ENCODE data around the gene RCC2.

Gene RCC2

DNA sequence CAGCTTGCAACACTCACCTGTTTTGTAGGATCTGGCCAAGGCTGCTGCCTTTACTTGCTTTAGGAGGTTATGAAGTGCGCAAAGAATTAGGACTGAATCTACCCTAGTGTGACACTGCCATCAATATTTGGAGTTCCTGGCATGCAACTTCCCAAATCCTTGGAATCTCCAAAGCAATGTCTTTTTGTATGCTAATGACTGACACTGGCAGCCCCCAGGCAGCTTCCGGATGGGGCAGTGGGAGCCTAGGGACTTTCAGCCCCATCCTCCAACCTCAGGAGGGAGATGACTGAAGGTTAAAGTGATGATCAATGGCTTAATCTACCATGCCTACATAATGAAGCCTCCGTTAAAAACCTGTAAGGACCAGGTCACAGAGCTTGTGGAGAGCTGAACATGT, 5.5 kb downstream of the RCC2 start:
- no peak for DNase-seq
- Histone ChIP-seq H3K36me3 (ENCODE audit: control insufficient read depth in 4 of 4, insufficient read depth in 4 of 4, low read length in 3 of 4) (peaks cover 2 to 61% (median 40%) of the 10 kb centered on the region in 4 experiments), H3K4me3 (ENCODE audit: control insufficient read depth in 1 of 7, extremely low read depth in 1 of 7, insufficient read depth in 4 of 7, low read depth in 2 of 7, low read length in 6 of 7) (no peak overlapping the region), H3K27me3 (replicated peaks in 2 of 5; ENCODE audit: control insufficient read depth in 4 of 5, insufficient read depth in 5 of 5, low read length in 4 of 5) (no peaks in the 10 kb centered on the region), H3K27ac (ENCODE audit: insufficient read depth in 1 of 2, low read depth in 1 of 2, low read length in 2 of 2, poor library complexity in 1 of 2, severe bottlenecking in 2 of 2) (peak overlapping the region in 1 of 2 experiments; percentile 68), H3K4me1 (ENCODE audit: control extremely low read depth in 1 of 4, control insufficient read depth in 4 of 4, insufficient read depth in 4 of 4, low read length in 3 of 4) (peaks cover 2 to 66% (median 43%) of the 10 kb centered on the region in 4 experiments), H3K9me3 (ENCODE audit: control extremely low read depth in 1 of 5, control insufficient read depth in 4 of 5, insufficient read depth in 2 of 5, low read depth in 1 of 5, low read length in 4 of 5) (no peaks in the 10 kb centered on the region)
- WGBS (ENCODE audit: insufficient coverage): 93% methylated on average over 3 of the region's 3 CpGs
- ChIA-PET POLR2A (no interaction called here), CTCF (no interaction called here)

DNA sequence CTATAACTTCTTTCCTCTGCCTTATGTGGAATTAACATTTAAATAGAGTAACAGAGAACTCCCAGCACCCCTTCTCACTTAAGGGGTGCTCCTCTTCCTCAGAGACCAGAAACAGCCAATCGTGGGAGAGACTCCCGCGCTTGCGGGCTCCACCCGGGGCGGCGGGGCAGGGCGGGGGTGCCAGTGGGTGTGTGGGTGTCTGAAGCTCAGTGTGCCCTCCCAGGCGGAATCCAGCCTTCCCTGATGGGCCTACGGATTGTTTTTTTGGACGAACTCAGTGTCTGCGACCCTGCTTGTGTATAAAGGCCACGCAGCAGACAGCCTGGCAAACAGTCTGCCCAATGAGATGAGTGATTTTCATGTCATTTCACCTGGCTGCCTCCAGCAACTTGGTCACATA, 6.2 kb downstream of the RCC2 start:
- CTCF ChIA-PET: interaction anchor here (1.1 kb wide), 1 partner anchor 14 kb away, joined by 3 read pairs; no protein-coding TSS in a partner anchor
- Histone ChIP-seq H3K36me3 (ENCODE audit: control insufficient read depth in 4 of 4, insufficient read depth in 4 of 4, low read length in 3 of 4) (peaks cover 6 to 68% (median 48%) of the 10 kb centered on the region in 4 experiments), H3K27me3 (replicated peaks in 2 of 5; ENCODE audit: control insufficient read depth in 4 of 5, insufficient read depth in 5 of 5, low read length in 4 of 5) (no peaks in the 10 kb centered on the region), H3K27ac (ENCODE audit: insufficient read depth in 1 of 2, low read depth in 1 of 2, low read length in 2 of 2, poor library complexity in 1 of 2, severe bottlenecking in 2 of 2) (peak overlapping the region in 1 of 2 experiments; percentile 68), H3K9me3 (ENCODE audit: control extremely low read depth in 1 of 5, control insufficient read depth in 4 of 5, insufficient read depth in 2 of 5, low read depth in 1 of 5, low read length in 4 of 5) (no peaks in the 10 kb centered on the region), H3K4me1 (ENCODE audit: control extremely low read depth in 1 of 4, control insufficient read depth in 4 of 4, insufficient read depth in 4 of 4, low read length in 3 of 4) (peaks cover 2 to 66% (median 43%) of the 10 kb centered on the region in 4 experiments), H3K4me3 (ENCODE audit: control insufficient read depth in 1 of 7, extremely low read depth in 1 of 7, insufficient read depth in 4 of 7, low read depth in 2 of 7, low read length in 6 of 7) (no peak overlapping the region)
- DNase-seq: no peak
- POLR2A ChIA-PET: interaction anchor here (1.1 kb wide), 1 partner anchor 9 kb away, joined by 3 read pairs; no protein-coding TSS in a partner anchor
- 95% methylated on average over 11 of the region's 13 CpGs for WGBS (ENCODE audit: insufficient coverage)

DNA sequence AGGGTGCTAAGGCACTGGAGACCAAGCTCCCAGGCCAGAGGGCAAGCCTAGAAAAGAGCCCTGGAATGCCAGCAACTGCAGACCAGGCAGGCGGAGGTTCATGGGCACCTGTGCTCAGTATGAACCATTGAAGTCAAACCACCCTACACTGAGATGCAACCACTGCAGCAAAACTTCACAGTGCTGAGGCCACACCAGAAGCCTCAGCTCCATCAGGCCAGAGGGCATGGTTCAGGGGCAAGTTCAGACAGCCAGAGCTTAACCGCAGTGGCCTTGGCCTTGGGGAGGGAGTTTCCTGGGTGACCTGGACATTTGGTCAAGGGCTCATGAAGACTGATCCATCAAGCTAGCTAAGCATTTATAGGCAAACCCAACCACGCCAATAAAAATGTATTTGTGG, 7.1 kb downstream of the RCC2 start:
- Histone ChIP-seq H3K4me1 (ENCODE audit: control extremely low read depth in 1 of 4, control insufficient read depth in 4 of 4, insufficient read depth in 4 of 4, low read length in 3 of 4) (peaks cover 2 to 66% (median 43%) of the 10 kb centered on the region in 4 experiments), H3K27me3 (replicated peaks in 2 of 5; ENCODE audit: control insufficient read depth in 4 of 5, insufficient read depth in 5 of 5, low read length in 4 of 5) (no peaks in the 10 kb centered on the region), H3K9me3 (ENCODE audit: control extremely low read depth in 1 of 5, control insufficient read depth in 4 of 5, insufficient read depth in 2 of 5, low read depth in 1 of 5, low read length in 4 of 5) (no peaks in the 10 kb centered on the region), H3K27ac (ENCODE audit: insufficient read depth in 1 of 2, low read depth in 1 of 2, low read length in 2 of 2, poor library complexity in 1 of 2, severe bottlenecking in 2 of 2) (peak overlapping the region; percentile 46 to 49), H3K4me3 (ENCODE audit: control insufficient read depth in 1 of 7, extremely low read depth in 1 of 7, insufficient read depth in 4 of 7, low read depth in 2 of 7, low read length in 6 of 7) (peak overlapping the region in 1 of 7 experiments; percentile 46), H3K36me3 (ENCODE audit: control insufficient read depth in 4 of 4, insufficient read depth in 4 of 4, low read length in 3 of 4) (peaks cover 6 to 77% (median 55%) of the 10 kb centered on the region in 4 experiments)
- no peak for DNase-seq
- WGBS (ENCODE audit: insufficient coverage): 95% methylated on average over 3 of the region's 3 CpGs
- ChIA-PET POLR2A (interaction anchor here (1.1 kb wide), 1 partner anchor 8 kb away, joined by 3 read pairs; no protein-coding TSS in a partner anchor), CTCF (interaction anchor here (0.9 to 1.7 kb wide), 4 partner anchors 12 to 62 kb away, joined by 3 to 4 read pairs (median 4); no protein-coding TSS in a partner anchor)

DNA sequence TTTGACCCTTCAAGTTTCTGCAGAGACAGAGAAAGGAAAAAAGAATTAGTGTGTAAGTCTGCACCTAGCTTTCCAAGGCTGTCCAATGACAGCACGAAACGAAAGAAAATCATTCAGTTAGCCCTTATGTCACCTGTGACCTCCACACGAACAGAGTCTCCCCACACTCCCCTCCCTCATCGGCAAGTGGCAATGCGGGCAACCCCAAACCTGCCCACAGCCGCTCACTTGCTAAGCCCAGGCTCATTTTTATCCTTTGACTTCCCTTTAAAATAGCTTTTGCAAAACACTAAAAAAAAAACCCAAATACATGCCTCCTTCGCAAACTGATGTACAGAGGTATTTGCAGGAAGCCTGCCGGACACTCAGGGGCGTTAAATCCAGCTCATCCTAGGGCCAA, 10.3 kb downstream of the RCC2 start:
- no peaks in the 10 kb centered on the region for H3K9me3 ChIP-seq (ENCODE audit: control extremely low read depth in 1 of 5, control insufficient read depth in 4 of 5, insufficient read depth in 2 of 5, low read depth in 1 of 5, low read length in 4 of 5)
- H3K36me3 ChIP-seq (ENCODE audit: control insufficient read depth in 4 of 4, insufficient read depth in 4 of 4, low read length in 3 of 4): peaks cover 16 to 81% (median 69%) of the 10 kb centered on the region in 4 experiments
- 94% methylated on average over 8 of the region's 9 CpGs for WGBS (ENCODE audit: insufficient coverage)
- DNase-seq: no peak
- peaks cover 0 to 34% (median 22%) of the 10 kb centered on the region in 4 experiments for H3K4me1 ChIP-seq (ENCODE audit: control extremely low read depth in 1 of 4, control insufficient read depth in 4 of 4, insufficient read depth in 4 of 4, low read length in 3 of 4)
- no peak overlapping the region for H3K27ac ChIP-seq (ENCODE audit: insufficient read depth in 1 of 2, low read depth in 1 of 2, low read length in 2 of 2, poor library complexity in 1 of 2, severe bottlenecking in 2 of 2)
- CTCF ChIA-PET: interaction anchor here (0.5 to 2.3 kb wide), 4 partner anchors 9 to 302 kb away, joined by 3 to 8 read pairs (median 6); partner anchors contain the start of gene RCC2
- H3K27me3 ChIP-seq (replicated peaks in 2 of 5; ENCODE audit: control insufficient read depth in 4 of 5, insufficient read depth in 5 of 5, low read length in 4 of 5): no peaks in the 10 kb centered on the region
- H3K4me3 ChIP-seq (ENCODE audit: control insufficient read depth in 1 of 7, extremely low read depth in 1 of 7, insufficient read depth in 4 of 7, low read depth in 2 of 7, low read length in 6 of 7): no peak overlapping the region
- POLR2A ChIA-PET: no interaction called here

DNA sequence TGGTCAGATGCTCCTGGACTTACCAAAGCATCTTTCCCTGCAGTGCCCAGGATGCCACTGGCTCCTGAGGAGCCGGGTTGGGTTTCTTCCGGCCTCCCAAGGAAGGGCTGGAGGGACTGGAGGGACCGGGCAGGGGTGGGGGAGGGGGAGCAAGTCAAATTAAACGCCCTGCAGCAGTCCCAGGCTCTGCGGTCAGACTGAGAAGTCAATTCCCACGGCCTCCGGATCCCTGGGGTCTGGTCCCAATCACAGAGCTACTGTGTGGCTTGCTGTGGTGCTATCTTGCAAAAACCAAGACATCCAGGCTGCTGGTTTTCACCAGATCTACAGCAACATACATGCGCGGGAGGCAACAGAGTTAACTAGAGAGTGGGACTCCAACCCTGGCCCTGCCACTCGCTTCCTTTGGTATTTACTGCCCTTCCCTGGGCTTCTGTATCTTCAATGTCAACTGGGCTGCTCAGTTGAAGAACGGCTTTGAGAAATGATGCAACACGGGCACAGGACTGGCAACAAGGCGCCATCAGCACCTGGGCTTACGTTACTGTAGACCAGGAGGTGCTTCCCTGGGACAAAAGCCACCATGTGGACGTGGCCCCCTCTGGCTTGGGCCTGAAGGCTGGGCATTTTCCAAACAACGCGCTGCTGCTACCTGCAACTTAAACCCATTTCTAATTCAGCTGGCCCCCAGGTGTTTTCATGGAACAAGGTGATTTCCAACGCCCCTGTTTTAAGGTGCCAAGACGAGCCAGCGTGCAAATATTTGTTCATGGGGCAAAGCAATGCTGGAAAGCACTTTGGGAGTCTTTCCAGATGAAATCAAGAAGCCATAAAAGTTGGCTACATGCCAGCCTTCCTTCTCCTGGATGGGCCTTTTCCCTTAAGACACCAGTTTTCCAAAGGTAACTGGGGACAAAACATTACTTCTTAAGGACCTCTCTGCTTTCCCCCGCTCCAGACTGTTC, 11.5 kb downstream of the RCC2 start:
- Histone ChIP-seq H3K4me3 (ENCODE audit: control insufficient read depth in 1 of 7, extremely low read depth in 1 of 7, insufficient read depth in 4 of 7, low read depth in 2 of 7, low read length in 6 of 7) (no peak overlapping the region), H3K36me3 (ENCODE audit: control insufficient read depth in 4 of 4, insufficient read depth in 4 of 4, low read length in 3 of 4) (peaks cover 19 to 81% (median 70%) of the 10 kb centered on the region in 4 experiments), H3K4me1 (ENCODE audit: control extremely low read depth in 1 of 4, control insufficient read depth in 4 of 4, insufficient read depth in 4 of 4, low read length in 3 of 4) (peaks cover 0 to 27% (median 17%) of the 10 kb centered on the region in 4 experiments), H3K27me3 (replicated peaks in 2 of 5; ENCODE audit: control insufficient read depth in 4 of 5, insufficient read depth in 5 of 5, low read length in 4 of 5) (no peaks in the 10 kb centered on the region), H3K27ac (ENCODE audit: insufficient read depth in 1 of 2, low read depth in 1 of 2, low read length in 2 of 2, poor library complexity in 1 of 2, severe bottlenecking in 2 of 2) (no peak overlapping the region), H3K9me3 (ENCODE audit: control extremely low read depth in 1 of 5, control insufficient read depth in 4 of 5, insufficient read depth in 2 of 5, low read depth in 1 of 5, low read length in 4 of 5) (no peaks in the 10 kb centered on the region)
- 98% methylated on average over 18 of the region's 21 CpGs for WGBS (ENCODE audit: insufficient coverage)
- ChIA-PET POLR2A (interaction anchor here (0.8 kb wide), 1 partner anchor 11 kb away, joined by 3 read pairs; the partner anchor contains the start of gene RCC2), CTCF (interaction anchor here (1.1 to 1.5 kb wide), 2 partner anchors 7 to 9 kb away, joined by 4 to 7 read pairs; no protein-coding TSS in a partner anchor)
- DNase-seq: no peak

DNA sequence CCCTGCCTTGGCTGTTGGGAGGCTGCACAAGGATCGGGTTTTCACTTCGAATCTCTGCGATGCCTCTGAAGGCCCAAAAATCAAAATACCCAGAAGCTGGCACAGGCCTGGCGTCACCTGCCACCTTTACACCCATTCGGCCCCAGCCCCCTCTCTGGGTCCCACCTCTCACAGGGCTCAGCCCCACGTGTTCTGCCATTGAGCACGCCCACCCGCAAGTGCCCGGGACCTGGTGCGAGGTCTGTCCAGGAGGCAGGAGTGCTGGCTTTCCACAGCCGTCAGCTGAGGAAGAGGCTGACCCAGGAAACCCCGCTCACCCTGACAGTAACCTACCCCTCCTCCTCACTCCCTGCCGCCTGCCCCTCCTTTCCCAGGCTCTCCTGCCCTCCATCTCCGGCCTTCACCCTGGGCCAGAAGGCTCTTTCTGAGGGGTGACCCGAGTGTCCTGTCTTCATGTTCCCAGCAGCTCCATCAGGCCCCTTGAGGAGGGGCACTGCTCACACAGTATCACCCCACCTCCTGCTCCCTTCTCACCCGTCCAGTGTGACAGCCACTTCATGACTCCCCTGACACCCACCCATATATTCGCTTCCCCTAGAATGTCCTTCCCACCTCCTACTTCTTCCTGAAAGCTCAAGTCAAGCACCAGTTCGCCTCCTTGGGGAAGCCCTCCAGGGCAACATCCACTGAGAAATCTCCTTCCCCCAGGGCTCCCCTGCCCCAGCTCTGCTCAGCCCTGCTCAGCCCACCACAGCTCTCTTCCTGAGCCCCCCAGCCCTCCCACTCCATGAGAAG, 13.5 kb downstream of the RCC2 start:
- WGBS (ENCODE audit: insufficient coverage): 93% methylated on average over 16 of the region's 18 CpGs
- no peaks in the 10 kb centered on the region for H3K27me3 ChIP-seq (replicated peaks in 2 of 5; ENCODE audit: control insufficient read depth in 4 of 5, insufficient read depth in 5 of 5, low read length in 4 of 5)
- H3K36me3 ChIP-seq (ENCODE audit: control insufficient read depth in 4 of 4, insufficient read depth in 4 of 4, low read length in 3 of 4): peaks cover 23 to 88% (median 79%) of the 10 kb centered on the region in 4 experiments
- peak overlapping the region in 1 of 2 experiments; percentile 43 for H3K27ac ChIP-seq (ENCODE audit: insufficient read depth in 1 of 2, low read depth in 1 of 2, low read length in 2 of 2, poor library complexity in 1 of 2, severe bottlenecking in 2 of 2)
- CTCF ChIA-PET: interaction anchor here (1.2 to 3.4 kb wide), 3 partner anchors 15 to 69 kb away, joined by 4 to 12 read pairs (median 4); partner anchors contain the start of gene RCC2
- peaks cover 0 to 13% (median 3%) of the 10 kb centered on the region in 4 experiments for H3K4me1 ChIP-seq (ENCODE audit: control extremely low read depth in 1 of 4, control insufficient read depth in 4 of 4, insufficient read depth in 4 of 4, low read length in 3 of 4)
- no peak for DNase-seq
- no peaks in the 10 kb centered on the region for H3K9me3 ChIP-seq (ENCODE audit: control extremely low read depth in 1 of 5, control insufficient read depth in 4 of 5, insufficient read depth in 2 of 5, low read depth in 1 of 5, low read length in 4 of 5)
- POLR2A ChIA-PET: interaction anchor here (0.6 to 0.9 kb wide), 3 partner anchors 14 to 151 kb away, joined by 3 to 5 read pairs (median 3); partner anchors contain the start of genes PADI6 and RCC2
- no peak overlapping the region for H3K4me3 ChIP-seq (ENCODE audit: control insufficient read depth in 1 of 7, extremely low read depth in 1 of 7, insufficient read depth in 4 of 7, low read depth in 2 of 7, low read length in 6 of 7)

All from common myeloid progenitor, CD34-positive (primary cell).